ENCODE results near the gene SLC2A9. TPM values are rescaled to one million over a fixed set of nuclear protein-coding genes. Genes with fewer than 3 reads are reported as not detected.

SLC2A9 gene
- total and polyA plus RNA-seq, 2 donors (not counting 3 experiments of a cell fraction or from before 2014, with no cell fraction given) = 1.6 to 1.8 TPM

DNA sequence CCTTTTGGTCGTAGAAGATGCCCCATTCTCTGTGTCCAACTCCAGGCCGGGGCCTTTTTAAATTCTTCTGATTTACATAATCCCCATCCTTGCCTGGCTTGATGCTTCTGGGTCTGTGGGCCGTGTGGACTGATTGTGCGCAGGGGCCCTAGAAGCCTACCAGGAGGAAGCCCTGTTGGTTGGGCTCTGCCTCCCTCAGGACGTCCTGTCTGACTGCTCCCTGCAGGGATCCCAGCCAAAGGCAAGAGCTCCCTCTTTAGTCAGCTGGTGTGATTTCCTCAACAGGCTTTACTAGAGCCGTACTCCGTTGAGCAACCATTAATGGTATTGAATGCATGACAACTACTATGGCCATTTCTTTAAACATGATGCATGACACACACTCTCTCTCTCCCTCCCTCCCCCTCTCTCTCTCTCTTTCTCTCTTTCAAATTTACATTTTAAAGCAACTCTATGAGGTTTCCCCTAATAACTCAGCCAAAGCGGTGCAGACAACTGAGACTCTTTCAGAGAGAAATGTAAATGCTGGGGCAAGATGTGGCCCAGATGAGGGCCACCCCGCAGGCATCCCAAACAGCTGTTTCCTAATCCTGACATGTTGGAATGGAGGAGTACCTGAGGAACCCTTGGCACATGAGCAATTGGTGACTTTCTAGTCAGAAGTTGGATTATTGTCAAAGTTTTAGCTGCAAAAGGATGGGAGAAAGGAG is 122.5 kb downstream of the SLC2A9 start:
- H3K9ac ChIP-seq (replicated peaks; ENCODE audit: extremely low read depth, insufficient read depth, low read length) = no peak overlapping the region
- H3K4me2 ChIP-seq (ENCODE audit: insufficient read depth, low read length) = no peak overlapping the region
- no TSS peak for BruUV-seq (replicated peaks)
- no peak overlapping the region for H3K27ac ChIP-seq (ENCODE audit: insufficient read depth, low read depth, low read length)
- H3K4me1 ChIP-seq (ENCODE audit: control insufficient read depth, extremely low read depth, insufficient read depth, low read length) = no peaks in the 10 kb centered on the region
- no peaks in the 10 kb centered on the region for H3K9me3 ChIP-seq (replicated peaks; ENCODE audit: control insufficient read depth, insufficient read depth, low read length)
- DNase-seq (ENCODE audit: low read depth, low spot score) (peak; percentile 9), FAIRE-seq (no peak)
- intact Hi-C loops (cut with micrococcal nuclease) = no loop called here
- no peak overlapping the region for H2AFZ ChIP-seq (ENCODE audit: low read depth, low read length)
- no peaks in the 10 kb centered on the region for H4K20me1 ChIP-seq (replicated peaks; ENCODE audit: control insufficient read depth, extremely low read depth, insufficient read depth, low read length)
- dilution Hi-C loops (cut with MboI; ENCODE audit: extremely low pct_ligation_motif_present, low sequenced_read_pairs) = no loop called here
- TF ChIP-seq POLR2AphosphoS5 (IDR thresholded peaks at IDR 0.05; ENCODE audit: insufficient read depth, low read depth, low read length) = no peak
- TF ChIP-seq, protein P1, sequence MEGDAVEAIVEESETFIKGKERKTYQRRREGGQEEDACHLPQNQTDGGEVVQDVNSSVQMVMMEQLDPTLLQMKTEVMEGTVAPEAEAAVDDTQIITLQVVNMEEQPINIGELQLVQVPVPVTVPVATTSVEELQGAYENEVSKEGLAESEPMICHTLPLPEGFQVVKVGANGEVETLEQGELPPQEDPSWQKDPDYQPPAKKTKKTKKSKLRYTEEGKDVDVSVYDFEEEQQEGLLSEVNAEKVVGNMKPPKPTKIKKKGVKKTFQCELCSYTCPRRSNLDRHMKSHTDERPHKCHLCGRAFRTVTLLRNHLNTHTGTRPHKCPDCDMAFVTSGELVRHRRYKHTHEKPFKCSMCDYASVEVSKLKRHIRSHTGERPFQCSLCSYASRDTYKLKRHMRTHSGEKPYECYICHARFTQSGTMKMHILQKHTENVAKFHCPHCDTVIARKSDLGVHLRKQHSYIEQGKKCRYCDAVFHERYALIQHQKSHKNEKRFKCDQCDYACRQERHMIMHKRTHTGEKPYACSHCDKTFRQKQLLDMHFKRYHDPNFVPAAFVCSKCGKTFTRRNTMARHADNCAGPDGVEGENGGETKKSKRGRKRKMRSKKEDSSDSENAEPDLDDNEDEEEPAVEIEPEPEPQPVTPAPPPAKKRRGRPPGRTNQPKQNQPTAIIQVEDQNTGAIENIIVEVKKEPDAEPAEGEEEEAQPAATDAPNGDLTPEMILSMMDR (IDR thresholded peaks at IDR 0.05; ENCODE audit: extremely low read depth in 1 of 2, insufficient read depth in 1 of 2, low read depth in 1 of 2, low read length in 2 of 2) = peak in 1 of 2 donors; percentile 2
- H3K9me1 ChIP-seq (replicated peaks; ENCODE audit: control insufficient read depth, extremely low read depth, insufficient read depth, low read length) = no peaks in the 10 kb centered on the region
- CTCF ChIA-PET = interaction anchor here (1.0 kb wide), 1 partner anchor 164 kb away, joined by 3 read pairs; no protein-coding TSS in a partner anchor
- POLR2A ChIA-PET = no interaction called here
- no peaks in the 10 kb centered on the region for H3K36me3 ChIP-seq (ENCODE audit: control insufficient read depth in 2 of 2, extremely low read depth in 1 of 2, insufficient read depth in 2 of 2, low read length in 2 of 2)
- no peak overlapping the region for H3K4me3 ChIP-seq (replicated peaks in 1 of 3; ENCODE audit: insufficient read depth in 1 of 3, low read depth in 1 of 3, low read length in 3 of 3)
- no peaks in the 10 kb centered on the region for H3K27me3 ChIP-seq (ENCODE audit: control insufficient read depth in 2 of 2, insufficient read depth in 2 of 2, low read length in 2 of 2)
- no peaks in the 10 kb centered on the region for H3K79me2 ChIP-seq (ENCODE audit: control insufficient read depth, insufficient read depth, low read length)

DNA sequence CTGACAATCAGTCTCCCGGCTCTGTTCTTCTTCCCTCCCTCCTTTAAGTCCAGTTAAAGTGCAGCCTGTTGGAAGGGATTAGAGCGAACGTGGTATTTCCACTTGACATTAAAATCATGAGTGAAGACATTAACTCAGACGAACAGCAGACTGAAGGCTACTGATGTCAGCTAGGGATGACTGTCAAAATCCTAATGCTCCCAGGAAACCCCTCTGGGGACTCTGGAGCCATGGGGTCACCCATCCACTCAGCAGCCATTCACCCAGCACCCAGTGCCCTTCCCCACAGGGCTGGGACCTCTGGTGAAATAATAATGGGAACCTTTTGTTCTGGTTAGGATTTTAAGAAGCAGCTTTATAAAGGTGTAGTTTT is 126.0 kb downstream of the SLC2A9 start:
- DNase-seq (ENCODE audit: low read depth, low spot score) (no peak), FAIRE-seq (no peak)
- Histone ChIP-seq H3K9me1 (replicated peaks; ENCODE audit: control insufficient read depth, extremely low read depth, insufficient read depth, low read length) (no peaks in the 10 kb centered on the region), H3K4me1 (ENCODE audit: control insufficient read depth, extremely low read depth, insufficient read depth, low read length) (no peaks in the 10 kb centered on the region), H3K27ac (ENCODE audit: insufficient read depth, low read depth, low read length) (no peak overlapping the region), H3K79me2 (ENCODE audit: control insufficient read depth, insufficient read depth, low read length) (no peaks in the 10 kb centered on the region), H4K20me1 (replicated peaks; ENCODE audit: control insufficient read depth, extremely low read depth, insufficient read depth, low read length) (no peaks in the 10 kb centered on the region), H3K4me3 (replicated peaks in 1 of 3; ENCODE audit: insufficient read depth in 1 of 3, low read depth in 1 of 3, low read length in 3 of 3) (no peak overlapping the region), H2AFZ (ENCODE audit: low read depth, low read length) (no peak overlapping the region), H3K36me3 (ENCODE audit: control insufficient read depth in 2 of 2, extremely low read depth in 1 of 2, insufficient read depth in 2 of 2, low read length in 2 of 2) (no peaks in the 10 kb centered on the region), H3K9ac (replicated peaks; ENCODE audit: extremely low read depth, insufficient read depth, low read length) (no peak overlapping the region), H3K9me3 (replicated peaks; ENCODE audit: control insufficient read depth, insufficient read depth, low read length) (no peaks in the 10 kb centered on the region), H3K27me3 (ENCODE audit: control insufficient read depth in 2 of 2, insufficient read depth in 2 of 2, low read length in 2 of 2) (no peaks in the 10 kb centered on the region), H3K4me2 (ENCODE audit: insufficient read depth, low read length) (no peak overlapping the region)
- TF ChIP-seq MYC (IDR thresholded peaks at IDR 0.05; ENCODE audit: low read depth, low read length) (no peak), POLR2A (IDR thresholded peaks at IDR 0.05; ENCODE audit: low read depth, low read length) (no peak), FOS (IDR thresholded peaks at IDR 0.05; ENCODE audit: borderline replicate concordance, insufficient read depth, low read length) (no peak), POLR2AphosphoS5 (IDR thresholded peaks at IDR 0.05; ENCODE audit: insufficient read depth, low read depth, low read length) (no peak), JUN (IDR thresholded peaks at IDR 0.05; ENCODE audit: borderline replicate concordance, insufficient read depth, insufficient read length, low read depth) (no peak), EZH2 (IDR thresholded peaks at IDR 0.05; ENCODE audit: borderline replicate concordance, low read depth, low read length, severe bottlenecking) (no peak), GATA2 (IDR thresholded peaks at IDR 0.05; ENCODE audit: insufficient read depth, insufficient read length, low read depth, low read length) (no peak)
- TF ChIP-seq, protein P1 (IDR thresholded peaks at IDR 0.05; ENCODE audit: extremely low read depth in 1 of 2, insufficient read depth in 1 of 2, low read depth in 1 of 2, low read length in 2 of 2) = no peak
- TF ChIP-seq, protein P2, sequence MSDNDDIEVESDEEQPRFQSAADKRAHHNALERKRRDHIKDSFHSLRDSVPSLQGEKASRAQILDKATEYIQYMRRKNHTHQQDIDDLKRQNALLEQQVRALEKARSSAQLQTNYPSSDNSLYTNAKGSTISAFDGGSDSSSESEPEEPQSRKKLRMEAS (IDR thresholded peaks at IDR 0.05; ENCODE audit: insufficient read depth, insufficient read length) = no peak
- no TSS peak for BruUV-seq (replicated peaks)
- dilution Hi-C loops (cut with MboI; ENCODE audit: extremely low pct_ligation_motif_present, low sequenced_read_pairs) = no loop called here
- CTCF ChIA-PET = no interaction called here
- POLR2A ChIA-PET = no interaction called here
- intact Hi-C loops (cut with micrococcal nuclease) = no loop called here
